ENCODE results near the gene ERGIC1. TPM values are rescaled to one million over a fixed set of nuclear protein-coding genes. Genes with fewer than 3 reads are reported as not detected.

The ERGIC1 gene
- polyA plus RNA-seq, 1 donor from 2014 or later: 59.1 TPM

DNA sequence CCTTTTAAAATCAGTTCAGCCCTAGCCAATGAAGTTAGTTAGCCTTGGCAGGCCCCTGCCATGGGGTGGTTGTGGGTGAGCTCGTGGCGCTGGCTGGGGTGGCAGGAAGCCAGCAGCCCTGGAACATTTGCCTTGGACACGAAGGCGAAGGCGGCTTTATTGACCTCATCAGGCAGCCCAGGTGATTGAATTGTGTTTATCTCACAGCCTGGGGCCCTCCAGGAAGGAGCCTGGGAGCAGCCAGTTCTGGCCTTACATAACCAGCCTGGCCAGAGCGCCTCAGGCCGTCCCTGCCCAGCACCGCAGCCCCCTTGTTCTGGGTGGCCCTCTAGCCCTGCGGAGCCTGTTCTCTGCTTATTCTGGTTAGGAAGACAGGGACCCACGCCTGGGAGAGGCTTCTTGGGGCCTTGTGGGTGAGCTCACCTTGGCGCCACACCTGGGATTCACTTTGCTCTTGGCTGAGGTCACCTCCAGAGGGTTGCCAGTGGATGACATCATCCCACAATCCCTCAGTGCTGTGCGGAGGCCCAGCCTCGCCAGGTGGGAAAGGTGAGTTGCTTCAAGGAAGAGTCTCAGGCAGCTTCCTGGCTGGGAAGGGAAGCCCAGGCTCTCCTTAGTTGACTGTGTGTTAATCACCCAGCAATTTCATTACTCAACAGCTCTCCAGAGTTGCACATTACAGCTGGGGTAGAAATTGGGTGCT is 70.7 kb downstream of the ERGIC1 start:
- H3F3A ChIP-seq (ENCODE audit: insufficient read depth, low read length, poor library complexity, severe bottlenecking): no peaks in the 10 kb centered on the region
- H3K79me2 ChIP-seq (replicated peaks; ENCODE audit: insufficient read depth, low read length): no peaks in the 10 kb centered on the region
- H3K27me3 ChIP-seq (ENCODE audit: insufficient read depth, low read depth, low read length): no peaks in the 10 kb centered on the region
- no peaks in the 10 kb centered on the region for H4K20me1 ChIP-seq (ENCODE audit: insufficient read depth)
- H2AFZ ChIP-seq (ENCODE audit: low read depth, low read length): no peak overlapping the region
- H3K27ac ChIP-seq (ENCODE audit: low read length): no peak overlapping the region
- H3K9me2 ChIP-seq (ENCODE audit: insufficient read depth, low read length): no peaks in the 10 kb centered on the region
- TF ChIP-seq SMC3 (conservative IDR thresholded peaks at IDR 0.05; ENCODE audit: poor library complexity): no peak
- no peak for TF ChIP-seq TAF1 (IDR thresholded peaks at IDR 0.05; ENCODE audit: low read depth)
- TF ChIP-seq MXI1 (conservative IDR thresholded peaks at IDR 0.05; ENCODE audit: poor library complexity, severe bottlenecking): no peak
- no peak for TF ChIP-seq EP300 (conservative IDR thresholded peaks at IDR 0.05; ENCODE audit: poor library complexity, severe bottlenecking)
- TF ChIP-seq EZH2 (IDR thresholded peaks at IDR 0.05; ENCODE audit: borderline replicate concordance, insufficient read depth, low read length, poor library complexity, severe bottlenecking): no peak
- TF ChIP-seq RAD21 (conservative IDR thresholded peaks at IDR 0.05): no peak
- no peak for TF ChIP-seq POLR2AphosphoS5 (IDR thresholded peaks at IDR 0.05)
- TF ChIP-seq, protein P1, sequence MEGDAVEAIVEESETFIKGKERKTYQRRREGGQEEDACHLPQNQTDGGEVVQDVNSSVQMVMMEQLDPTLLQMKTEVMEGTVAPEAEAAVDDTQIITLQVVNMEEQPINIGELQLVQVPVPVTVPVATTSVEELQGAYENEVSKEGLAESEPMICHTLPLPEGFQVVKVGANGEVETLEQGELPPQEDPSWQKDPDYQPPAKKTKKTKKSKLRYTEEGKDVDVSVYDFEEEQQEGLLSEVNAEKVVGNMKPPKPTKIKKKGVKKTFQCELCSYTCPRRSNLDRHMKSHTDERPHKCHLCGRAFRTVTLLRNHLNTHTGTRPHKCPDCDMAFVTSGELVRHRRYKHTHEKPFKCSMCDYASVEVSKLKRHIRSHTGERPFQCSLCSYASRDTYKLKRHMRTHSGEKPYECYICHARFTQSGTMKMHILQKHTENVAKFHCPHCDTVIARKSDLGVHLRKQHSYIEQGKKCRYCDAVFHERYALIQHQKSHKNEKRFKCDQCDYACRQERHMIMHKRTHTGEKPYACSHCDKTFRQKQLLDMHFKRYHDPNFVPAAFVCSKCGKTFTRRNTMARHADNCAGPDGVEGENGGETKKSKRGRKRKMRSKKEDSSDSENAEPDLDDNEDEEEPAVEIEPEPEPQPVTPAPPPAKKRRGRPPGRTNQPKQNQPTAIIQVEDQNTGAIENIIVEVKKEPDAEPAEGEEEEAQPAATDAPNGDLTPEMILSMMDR (IDR thresholded peaks at IDR 0.05; ENCODE audit: poor library complexity, severe bottlenecking): no peak
- TF ChIP-seq, protein P2, sequence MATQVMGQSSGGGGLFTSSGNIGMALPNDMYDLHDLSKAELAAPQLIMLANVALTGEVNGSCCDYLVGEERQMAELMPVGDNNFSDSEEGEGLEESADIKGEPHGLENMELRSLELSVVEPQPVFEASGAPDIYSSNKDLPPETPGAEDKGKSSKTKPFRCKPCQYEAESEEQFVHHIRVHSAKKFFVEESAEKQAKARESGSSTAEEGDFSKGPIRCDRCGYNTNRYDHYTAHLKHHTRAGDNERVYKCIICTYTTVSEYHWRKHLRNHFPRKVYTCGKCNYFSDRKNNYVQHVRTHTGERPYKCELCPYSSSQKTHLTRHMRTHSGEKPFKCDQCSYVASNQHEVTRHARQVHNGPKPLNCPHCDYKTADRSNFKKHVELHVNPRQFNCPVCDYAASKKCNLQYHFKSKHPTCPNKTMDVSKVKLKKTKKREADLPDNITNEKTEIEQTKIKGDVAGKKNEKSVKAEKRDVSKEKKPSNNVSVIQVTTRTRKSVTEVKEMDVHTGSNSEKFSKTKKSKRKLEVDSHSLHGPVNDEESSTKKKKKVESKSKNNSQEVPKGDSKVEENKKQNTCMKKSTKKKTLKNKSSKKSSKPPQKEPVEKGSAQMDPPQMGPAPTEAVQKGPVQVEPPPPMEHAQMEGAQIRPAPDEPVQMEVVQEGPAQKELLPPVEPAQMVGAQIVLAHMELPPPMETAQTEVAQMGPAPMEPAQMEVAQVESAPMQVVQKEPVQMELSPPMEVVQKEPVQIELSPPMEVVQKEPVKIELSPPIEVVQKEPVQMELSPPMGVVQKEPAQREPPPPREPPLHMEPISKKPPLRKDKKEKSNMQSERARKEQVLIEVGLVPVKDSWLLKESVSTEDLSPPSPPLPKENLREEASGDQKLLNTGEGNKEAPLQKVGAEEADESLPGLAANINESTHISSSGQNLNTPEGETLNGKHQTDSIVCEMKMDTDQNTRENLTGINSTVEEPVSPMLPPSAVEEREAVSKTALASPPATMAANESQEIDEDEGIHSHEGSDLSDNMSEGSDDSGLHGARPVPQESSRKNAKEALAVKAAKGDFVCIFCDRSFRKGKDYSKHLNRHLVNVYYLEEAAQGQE (IDR thresholded peaks at IDR 0.05; ENCODE audit: borderline replicate concordance): no peak
- no peak overlapping the region for H3K4me3 ChIP-seq (ENCODE audit: low read length)
- no peaks in the 10 kb centered on the region for H3K9me3 ChIP-seq (ENCODE audit: low read length)
- H3K4me2 ChIP-seq (ENCODE audit: low read length): no peak overlapping the region
- H3K9ac ChIP-seq (ENCODE audit: low read length): no peak overlapping the region
- no peaks in the 10 kb centered on the region for H3K36me3 ChIP-seq (ENCODE audit: insufficient read depth, low read length)

DNA sequence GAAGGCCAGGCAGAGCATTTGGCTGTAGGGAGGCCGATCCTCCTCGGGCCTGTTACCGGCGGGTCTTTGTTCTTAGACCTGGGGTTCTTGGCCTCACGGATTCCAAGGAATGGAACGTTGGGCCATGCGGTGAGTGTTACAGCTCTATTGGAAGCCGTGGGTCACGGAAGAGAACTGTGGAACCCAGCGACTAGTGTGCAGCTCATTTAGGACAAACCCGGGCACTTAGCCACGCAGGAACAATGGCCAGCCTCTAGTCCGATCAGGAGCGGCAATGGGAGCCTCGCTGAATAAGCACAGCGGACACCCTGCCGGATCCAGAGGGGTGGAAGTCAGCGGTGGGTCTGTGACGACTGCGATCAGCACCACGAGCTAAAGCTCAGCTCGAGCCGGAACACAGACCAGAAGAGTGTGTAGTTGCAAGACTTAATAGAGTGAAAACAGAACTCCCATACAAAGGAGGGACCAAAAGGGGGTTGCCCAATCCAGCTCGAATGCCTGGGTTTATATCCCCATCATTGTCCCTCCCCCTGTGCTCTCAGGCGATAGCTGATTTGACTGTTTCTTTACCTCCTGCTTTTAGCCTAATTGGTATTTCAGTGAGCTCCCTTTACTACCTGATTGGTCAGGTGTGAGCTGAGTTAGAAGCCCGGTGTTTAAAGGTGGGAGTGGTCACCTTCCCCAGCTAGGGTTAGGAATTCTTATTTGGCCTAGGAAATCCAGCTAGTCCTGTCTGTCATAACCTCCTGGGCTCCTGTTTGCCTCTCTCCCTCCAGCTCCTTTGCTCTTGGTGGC is 71.5 kb downstream of the ERGIC1 start:
- Histone ChIP-seq H2AFZ (ENCODE audit: low read depth, low read length) (no peak overlapping the region), H4K20me1 (ENCODE audit: insufficient read depth) (no peaks in the 10 kb centered on the region), H3K9ac (ENCODE audit: low read length) (no peak overlapping the region), H3F3A (ENCODE audit: insufficient read depth, low read length, poor library complexity, severe bottlenecking) (no peaks in the 10 kb centered on the region), H3K27me3 (ENCODE audit: insufficient read depth, low read depth, low read length) (no peaks in the 10 kb centered on the region), H3K9me3 (ENCODE audit: low read length) (no peaks in the 10 kb centered on the region), H3K9me2 (ENCODE audit: insufficient read depth, low read length) (no peaks in the 10 kb centered on the region), H3K79me2 (replicated peaks; ENCODE audit: insufficient read depth, low read length) (no peaks in the 10 kb centered on the region), H3K4me2 (ENCODE audit: low read length) (no peak overlapping the region), H3K36me3 (ENCODE audit: insufficient read depth, low read length) (no peaks in the 10 kb centered on the region), H3K4me3 (ENCODE audit: low read length) (no peak overlapping the region), H3K27ac (ENCODE audit: low read length) (no peak overlapping the region)
- TF ChIP-seq, protein P1 (IDR thresholded peaks at IDR 0.05; ENCODE audit: poor library complexity, severe bottlenecking): no peak
- TF ChIP-seq, protein P2 (IDR thresholded peaks at IDR 0.05; ENCODE audit: borderline replicate concordance): no peak
- TF ChIP-seq POLR2AphosphoS5 (IDR thresholded peaks at IDR 0.05) (no peak), TAF1 (IDR thresholded peaks at IDR 0.05; ENCODE audit: low read depth) (no peak), SMC3 (conservative IDR thresholded peaks at IDR 0.05; ENCODE audit: poor library complexity) (no peak), RAD21 (conservative IDR thresholded peaks at IDR 0.05) (no peak), EP300 (conservative IDR thresholded peaks at IDR 0.05; ENCODE audit: poor library complexity, severe bottlenecking) (no peak), MXI1 (conservative IDR thresholded peaks at IDR 0.05; ENCODE audit: poor library complexity, severe bottlenecking) (no peak), EZH2 (IDR thresholded peaks at IDR 0.05; ENCODE audit: borderline replicate concordance, insufficient read depth, low read length, poor library complexity, severe bottlenecking) (no peak)
